ENCODE results near the gene CSNK1G2.

The CSNK1G2 gene

DNA sequence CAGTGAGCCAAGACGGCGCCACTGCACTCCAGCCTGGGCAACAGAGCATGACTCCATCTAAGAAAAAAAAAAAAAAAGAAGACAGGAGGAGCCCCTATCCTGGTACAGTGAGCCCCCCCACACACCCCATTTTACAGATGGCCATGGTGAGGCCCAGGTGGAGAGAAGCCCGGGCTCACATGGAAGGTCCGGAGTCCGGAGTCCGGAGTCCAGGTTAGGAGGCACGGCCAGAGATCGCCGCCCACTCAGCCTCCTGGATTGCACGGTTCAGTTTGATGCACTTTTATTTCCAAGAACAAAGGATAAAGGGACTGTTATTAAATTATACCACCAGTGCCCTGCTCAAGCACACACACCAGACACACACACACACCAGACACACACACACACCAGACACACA lies 85.8 kb downstream of the CSNK1G2 start:
- DNase-seq = no peak

DNA sequence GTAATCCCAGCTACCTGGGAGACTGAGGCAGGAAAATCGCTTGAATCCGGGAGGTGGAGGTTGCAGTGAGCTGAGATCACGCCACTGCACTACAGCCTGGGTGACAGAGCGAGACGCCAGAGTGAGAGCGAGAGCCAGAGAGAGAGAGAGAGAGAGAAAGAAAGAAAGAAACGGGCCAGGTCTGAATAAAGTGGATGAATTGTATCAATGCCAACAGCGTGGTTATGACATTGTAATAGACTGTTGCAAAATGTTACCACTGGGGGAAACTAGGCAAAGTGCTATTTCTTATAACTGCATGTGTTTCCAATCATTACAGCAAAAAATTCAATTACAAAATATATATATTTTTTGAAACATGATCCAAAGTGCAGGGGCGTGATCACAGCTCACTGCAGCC lies 86.4 kb downstream of the CSNK1G2 start:
- DNase-seq = no peak
